GM21723 (cell line): Measurements from ENCODE around the gene CKLF.
A peak's percentile ranks its signal among the peaks of the same experiment; 100 is the strongest.
"Not testable (repeated sequence)": the region's sequence is repeated elsewhere in the genome, so short reads cannot be mapped to it uniquely, and the experiment has no call there.

Source experiments
- ATAC-seq: cut with Tn5 transposase; IDR thresholded peaks from one replicate; pipeline ENCODE4 v1.9.1; 2021; ENCODE audit warnings: mild to moderate bottlenecking, moderate library complexity; ENCODE audit not compliant: unreplicated experiment

The CKLF gene

DNA sequence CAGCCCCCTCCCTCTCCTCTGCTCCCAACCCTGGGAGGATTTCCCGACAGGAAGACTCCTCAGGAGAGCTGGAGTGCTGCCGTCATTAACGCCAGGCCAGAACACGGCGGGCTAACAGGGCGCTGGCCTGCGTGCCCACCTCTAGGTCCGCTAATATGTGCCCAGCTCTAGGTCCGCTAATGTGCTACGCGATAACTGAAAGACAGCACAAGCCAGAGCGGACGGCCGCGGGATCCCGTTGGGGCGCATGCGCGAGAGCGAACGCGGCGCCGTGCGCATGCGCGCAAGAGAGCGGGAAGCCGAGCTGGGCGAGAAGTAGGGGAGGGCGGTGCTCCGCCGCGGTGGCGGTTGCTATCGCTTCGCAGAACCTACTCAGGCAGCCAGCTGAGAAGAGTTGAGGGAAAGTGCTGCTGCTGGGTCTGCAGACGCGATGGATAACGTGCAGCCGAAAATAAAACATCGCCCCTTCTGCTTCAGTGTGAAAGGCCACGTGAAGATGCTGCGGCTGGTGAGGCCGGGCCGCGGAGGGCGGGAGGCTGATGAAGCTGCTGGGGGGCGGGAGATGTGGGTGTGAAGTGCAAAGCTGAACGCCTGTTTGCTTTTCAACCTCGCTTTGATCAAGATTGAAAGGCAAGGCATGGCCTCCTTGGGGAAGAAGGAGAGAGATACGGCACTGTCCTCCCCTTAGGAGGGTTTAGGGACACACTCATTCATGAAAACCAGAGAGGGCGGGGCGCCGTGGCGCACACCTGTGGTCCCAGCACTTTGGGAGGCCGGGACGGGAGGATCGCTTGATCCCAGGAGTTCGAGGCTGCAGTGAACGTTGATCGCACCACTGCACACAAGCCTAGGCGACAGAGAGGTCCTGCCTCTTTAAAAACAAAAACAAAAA, at the start of gene CKLF:
CKLF (plus strand) TSS at position 291 of the 892 bp plus-strand sequence; CDS start at position 431, 140 bp downstream.
- ATAC-seq = peak; percentile 75

GRCh38 chr16:66503030-66503429, 49.3 kb upstream of the CKLF start:
- no peak for ATAC-seq

DNA sequence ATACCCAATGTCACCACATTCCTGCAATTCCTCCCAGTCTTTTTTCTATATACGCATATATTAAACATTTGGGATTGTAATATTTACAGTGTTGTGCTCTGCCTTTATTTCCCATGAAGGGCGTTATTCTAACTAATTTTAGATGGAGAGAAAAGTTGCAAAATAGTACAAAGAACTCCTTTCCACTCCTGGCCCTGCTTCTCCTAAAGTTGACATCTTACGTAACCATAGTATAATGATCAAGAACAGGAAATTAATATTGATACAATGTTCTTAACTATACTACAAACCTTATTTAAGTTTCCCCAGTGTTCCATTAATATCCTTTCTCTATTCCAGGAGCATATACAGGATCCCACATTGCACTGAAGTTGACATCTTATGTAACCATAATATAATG, 48.8 kb upstream of the CKLF start:
- ATAC-seq = no peak

GRCh38 chr16:66507731-66508239, 44.6 kb upstream of the CKLF start:
- no peak for ATAC-seq

GRCh38 chr16:66508248-66508913, 44.0 kb upstream of the CKLF start:
- no peak for ATAC-seq

DNA sequence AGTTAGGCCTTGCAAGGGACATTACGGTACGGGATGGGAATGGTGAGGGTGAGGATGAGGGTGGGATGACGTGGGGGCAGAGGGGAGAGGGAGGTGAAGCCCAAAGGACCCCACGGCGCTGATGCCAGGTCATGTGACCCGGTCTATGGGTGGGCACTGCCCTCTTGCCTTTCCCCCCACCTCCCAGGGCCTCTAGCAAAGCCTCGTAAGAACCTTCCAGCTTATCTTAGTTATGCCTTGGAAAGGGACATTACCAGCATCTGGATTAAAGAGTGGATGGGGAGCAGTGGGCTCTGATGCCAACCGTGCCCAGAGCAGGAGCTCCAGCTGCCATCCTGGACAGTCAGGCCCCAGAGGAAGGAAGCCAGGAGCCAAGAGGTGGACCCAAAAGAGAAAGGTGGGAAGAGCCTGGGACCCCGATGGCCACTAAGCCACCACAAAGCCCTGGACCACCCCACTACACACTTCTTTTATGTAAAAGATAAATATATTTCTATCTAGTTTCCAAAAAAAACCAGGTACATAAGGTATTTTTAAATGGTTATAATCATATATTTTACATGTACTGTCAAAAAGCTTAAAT, 43.4 kb upstream of the CKLF start:
- ATAC-seq = no peak

- ATAC-seq = no peak
Measured at GRCh38 chr16:66509576-66509975, 42.8 kb upstream of the CKLF start.

DNA sequence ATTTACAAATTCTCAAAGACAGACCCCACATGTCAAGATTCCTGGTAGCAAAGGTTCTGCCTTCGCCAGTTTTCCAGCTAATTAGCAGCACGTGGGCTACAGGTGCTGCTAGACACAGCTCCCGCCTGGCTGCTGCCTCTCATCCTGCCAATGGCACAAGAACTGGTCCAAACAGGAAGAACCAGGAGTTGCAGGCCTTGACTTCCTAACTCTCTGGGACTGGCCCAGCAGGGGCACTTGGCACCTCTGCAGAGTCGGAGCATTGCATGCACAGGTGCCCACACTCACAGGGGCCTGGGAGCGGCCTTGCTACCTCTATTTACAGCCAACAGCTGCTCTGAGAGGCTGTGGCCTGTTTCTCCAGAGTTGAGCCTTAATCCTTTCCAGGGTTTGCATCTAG, 42.1 kb upstream of the CKLF start:
- ATAC-seq = no peak

DNA sequence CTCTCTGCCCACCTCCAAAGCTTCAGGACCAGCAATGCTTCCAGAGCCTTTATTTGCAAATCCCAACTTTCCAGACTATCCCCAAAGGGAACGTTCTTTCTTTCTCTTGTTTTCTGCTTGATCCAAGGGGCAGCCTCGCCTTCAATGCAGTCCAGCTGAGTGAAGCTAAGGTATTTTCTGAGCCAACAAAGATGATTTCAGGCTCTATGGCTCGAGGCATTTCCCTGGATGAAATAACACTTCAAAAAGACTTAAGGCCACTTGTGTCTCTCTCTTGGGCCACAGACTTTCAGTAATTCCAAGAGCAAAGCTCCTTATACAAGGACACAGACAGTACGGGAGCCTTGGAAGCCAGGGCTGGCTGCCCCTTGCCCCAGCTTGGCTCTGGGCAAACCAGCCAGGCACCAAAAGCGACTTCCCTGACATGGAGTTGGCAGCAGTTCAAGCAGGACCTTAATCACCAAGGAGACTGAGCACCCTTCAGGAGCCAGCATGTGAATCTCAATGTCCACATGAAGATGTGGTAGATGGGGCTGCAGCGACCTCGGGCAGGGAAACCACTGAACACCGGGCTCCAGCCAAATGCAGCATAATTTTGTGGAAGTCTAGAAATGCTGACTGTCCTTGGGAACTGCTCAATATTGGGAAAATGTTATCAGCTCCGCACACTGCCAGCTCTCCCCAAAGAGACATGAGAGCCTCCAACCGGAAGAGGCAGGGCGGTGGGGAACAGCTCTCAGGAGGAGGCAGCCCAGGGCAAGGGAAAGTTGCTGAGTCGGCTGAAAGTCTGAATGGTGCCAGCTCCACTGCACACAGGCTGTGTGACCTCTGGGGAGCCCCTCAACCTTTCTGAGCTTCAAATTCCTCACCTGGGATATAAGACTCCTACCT, 41.4 kb upstream of the CKLF start:
- ATAC-seq = no peak

GRCh38 chr16:66511602-66512271, 40.6 kb upstream of the CKLF start:
- no peak for ATAC-seq

DNA sequence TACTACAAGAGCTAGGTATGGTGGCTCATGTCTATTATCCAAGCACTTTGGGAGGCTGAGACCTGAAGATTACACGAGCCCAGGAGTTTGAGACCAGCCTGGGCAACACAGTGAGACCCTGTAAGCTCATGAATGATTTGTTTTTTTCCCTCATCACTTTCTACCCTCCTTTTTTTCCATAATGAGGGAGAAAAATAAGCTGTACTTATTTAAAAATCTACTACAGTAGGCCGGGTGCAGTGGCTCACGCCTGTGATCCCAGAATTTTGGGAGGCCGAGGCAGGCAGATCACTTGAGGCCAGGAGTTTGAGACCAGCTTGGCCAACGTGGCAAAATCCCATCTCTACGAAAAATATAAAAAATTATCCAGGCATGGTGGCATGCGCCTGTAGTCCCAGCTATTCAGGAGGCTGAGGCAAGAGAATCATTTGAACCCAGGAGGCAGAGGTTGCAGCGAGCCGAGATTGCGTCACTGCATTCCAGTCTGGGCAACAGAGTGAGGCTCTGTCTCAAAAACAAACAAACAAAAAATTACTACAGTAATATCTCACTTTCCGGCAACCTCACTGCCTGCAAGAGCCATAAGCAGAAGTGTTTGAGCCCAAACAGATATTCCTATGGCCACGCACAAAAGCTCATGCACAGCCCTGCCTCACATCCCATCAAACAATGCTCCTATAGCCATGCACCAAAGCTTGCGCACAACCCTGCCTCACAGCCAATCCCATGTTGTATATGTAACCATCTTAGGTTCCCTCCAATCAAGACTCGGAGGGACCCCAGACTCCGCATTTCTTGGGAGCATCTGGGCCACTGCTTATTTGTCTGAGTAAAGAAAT, 39.9 kb upstream of the CKLF start:
- no peak for ATAC-seq

DNA sequence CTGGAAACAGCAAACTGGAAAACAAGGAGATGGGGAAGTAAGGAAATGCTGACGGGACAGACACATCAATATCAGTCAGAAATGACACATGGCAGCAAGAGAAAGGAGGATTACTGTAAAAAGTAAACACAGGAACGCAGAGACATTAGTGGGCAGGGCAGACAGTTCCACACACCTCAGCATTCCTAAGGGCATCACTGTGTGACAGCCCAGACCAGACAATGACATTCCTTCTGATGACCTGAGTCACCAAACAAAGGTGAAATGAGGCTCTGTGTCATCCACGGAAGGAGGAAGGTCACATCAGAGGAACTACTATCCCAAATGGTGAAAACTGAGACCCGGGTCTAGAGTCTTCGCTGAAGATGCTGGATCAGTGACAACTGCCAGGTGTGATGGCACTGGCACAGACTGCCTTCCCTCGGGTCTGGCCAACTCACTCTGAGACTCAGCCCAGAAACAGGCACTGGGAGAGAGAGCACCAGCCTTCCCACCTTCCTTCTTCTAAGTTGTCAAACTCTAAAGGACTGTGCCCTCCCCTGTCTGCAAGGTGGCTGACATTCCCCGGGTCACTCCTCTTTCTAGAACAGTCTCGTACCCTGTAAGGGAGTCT, 39.2 kb upstream of the CKLF start:
- no peak for ATAC-seq

DNA sequence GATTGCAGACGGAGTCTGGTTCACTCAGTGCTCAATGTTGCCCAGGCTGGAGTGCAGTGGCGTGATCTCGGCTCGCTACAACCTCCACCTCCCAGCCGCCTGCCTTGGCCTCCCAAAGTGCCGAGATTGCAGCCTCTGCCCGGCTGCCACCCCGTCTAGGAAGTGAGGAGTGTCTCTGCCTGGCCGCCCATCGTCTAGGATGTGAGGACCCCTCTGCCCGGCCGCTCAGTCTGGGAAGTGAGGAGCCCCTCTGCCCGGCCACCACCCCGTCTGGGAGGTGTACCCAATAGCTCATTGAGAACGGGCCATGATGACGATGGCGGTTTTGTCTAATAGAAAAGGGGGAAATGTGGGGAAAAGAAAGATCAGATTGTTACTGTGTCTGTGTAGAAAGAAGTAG, 38.0 kb upstream of the CKLF start:
- ATAC-seq = not testable (repeated sequence)

DNA sequence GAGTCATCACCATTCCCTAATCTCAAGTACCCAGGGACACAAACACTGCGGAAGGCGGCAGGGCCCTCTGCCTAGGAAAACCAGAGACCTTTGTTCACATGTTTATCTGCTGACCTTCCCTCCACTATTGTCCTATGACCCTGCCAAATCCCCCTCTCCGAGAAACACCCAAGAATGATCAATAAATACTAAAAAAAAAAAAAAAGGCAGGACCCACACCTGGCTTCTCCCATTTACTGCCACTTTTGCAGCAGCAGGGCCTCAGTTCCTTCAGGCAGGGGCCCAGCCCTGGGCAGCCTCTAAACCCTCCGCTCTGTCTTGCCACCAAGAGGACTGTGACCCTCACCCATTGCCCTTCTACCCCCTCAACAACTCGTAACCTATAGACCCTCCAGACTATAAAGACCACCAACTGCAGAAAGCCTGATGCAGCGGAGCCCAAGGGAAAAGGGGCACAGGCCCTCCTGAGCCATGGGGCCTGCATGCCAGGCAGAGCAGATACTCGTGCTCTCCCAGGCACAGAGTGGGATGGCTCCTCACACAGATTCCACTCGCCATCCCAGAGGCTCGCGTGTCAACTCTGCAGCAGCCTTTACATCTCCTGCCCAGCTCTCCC, 37.3 kb upstream of the CKLF start:
- not testable (repeated sequence) for ATAC-seq

- peak; percentile 3 for ATAC-seq
Measured at GRCh38 chr16:66515596-66516508, 36.5 kb upstream of the CKLF start.

DNA sequence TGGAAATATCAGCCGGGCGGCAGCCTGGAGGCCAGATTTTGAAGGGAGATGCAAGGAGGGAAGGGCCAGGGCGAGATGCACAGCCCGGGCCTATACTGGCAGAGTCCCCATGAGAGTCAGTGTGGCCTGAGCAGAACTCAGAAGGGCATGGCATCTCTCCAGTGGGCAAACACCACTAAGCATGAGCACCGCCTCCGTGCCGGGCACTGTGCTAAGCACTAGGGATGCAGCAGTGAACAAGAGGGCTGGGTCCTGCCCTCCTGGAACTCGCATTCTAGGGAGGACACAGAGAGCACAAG, 35.9 kb upstream of the CKLF start:
- ATAC-seq = no peak

GRCh38 chr16:66516808-66517585, 35.4 kb upstream of the CKLF start:
- peak; percentile 96 for ATAC-seq
